Spinal cord (tissue), 10 donors: ENCODE measurements around the gene SBNO1. TPM values are rescaled to one million over a fixed set of nuclear protein-coding genes. Genes with fewer than 3 reads are reported as not detected.

ENCODE experiments used
- DNase-seq, 6 donors: peaks; one replicate each; pipeline versions ENCODE4 v3.0.0 to v3.0.0-alpha.2; 2013 to 2015; ENCODE audit warnings: low spot score in 6 of 6, low read depth in 4 of 6
- H3K27ac ChIP-seq: one replicate; pipeline ENCODE4 v1.5.1; 2013; ENCODE audit warnings: low read depth, low read length, control low read depth
- H3K27me3 ChIP-seq: one replicate; pipeline ENCODE4 v1.6.1; 2013; ENCODE audit warnings: low read length; ENCODE audit not compliant: control insufficient read depth, insufficient read depth
- H3K36me3 ChIP-seq: one replicate; pipeline ENCODE4 v1.6.1; 2013; ENCODE audit warnings: low read length; ENCODE audit not compliant: control insufficient read depth, insufficient read depth
- H3K4me1 ChIP-seq: one replicate; pipeline ENCODE4 v1.6.1; 2013; ENCODE audit warnings: low read length; ENCODE audit not compliant: control insufficient read depth, insufficient read depth
- H3K4me3 ChIP-seq: one replicate; pipeline ENCODE4 v1.5.1; 2013; ENCODE audit warnings: low read depth, low read length, control low read depth
- H3K9me3 ChIP-seq: one replicate; pipeline ENCODE4 v1.6.1; 2013; ENCODE audit warnings: low read length; ENCODE audit not compliant: control insufficient read depth, insufficient read depth
- WGBS: methylation state at CpG from one replicate; pipeline ENCODE4 v1.1.5; 2013; ENCODE audit warnings: missing lambda C conversion rate; ENCODE audit not compliant: insufficient coverage; 5-methylcytosine and 5-hydroxymethylcytosine counted together
- polyA plus RNA-seq, 2 donors: library from polyadenylated mRNA; unstranded; fragments of 120-200 nt; gene quantifications; one replicate each; pipeline ENCODE4 v1.2.1, GENCODE V29; 2013; ENCODE audit not compliant: insufficient read length in 2 of 2
- total RNA-seq, 2 donors: library from RNA; depleted of rRNA in 1 of 2; stranded (reverse); fragments of 120-200 nt in 1 of 2; fragments of >200 nt in 1 of 2; gene quantifications; one replicate each; pipeline versions ENCODE4 v1.2.3 to v1.2.4, GENCODE V29; 2013 to 2014
- donor health status: healthy.

Gene SBNO1
- total and polyA plus RNA-seq, 4 donors: 15.0 to 28.0 (median 23.4) TPM

GRCh38 chr12:123282111-123282510 lies 82.5 kb downstream of the SBNO1 start:
- Histone ChIP-seq H3K4me3 (no peak overlapping the region), H3K27me3 (no peaks in the 10 kb centered on the region), H3K4me1 (no peaks in the 10 kb centered on the region), H3K27ac (no peak overlapping the region), H3K36me3 (no peaks in the 10 kb centered on the region), H3K9me3 (no peaks in the 10 kb centered on the region)
- WGBS: 100% methylated on average over 2 of the region's 10 CpGs
- no peak for DNase-seq

- no peak overlapping the region for H3K27ac ChIP-seq
- DNase-seq: no peak
- WGBS: no CpG with 5 or more reads among the region's 2 CpGs
- H3K27me3 ChIP-seq: no peaks in the 10 kb centered on the region
- H3K9me3 ChIP-seq: no peaks in the 10 kb centered on the region
- H3K36me3 ChIP-seq: no peaks in the 10 kb centered on the region
- H3K4me3 ChIP-seq: no peak overlapping the region
- no peaks in the 10 kb centered on the region for H3K4me1 ChIP-seq
Observed at GRCh38 chr12:123280971-123281370, 83.7 kb downstream of the SBNO1 start.

GRCh38 chr12:123278101-123278627 lies 86.5 kb downstream of the SBNO1 start:
- DNase-seq: no peak
- Histone ChIP-seq H3K4me1 (peaks cover 3% of the 10 kb centered on the region), H3K27ac (no peak overlapping the region), H3K27me3 (no peaks in the 10 kb centered on the region), H3K4me3 (no peak overlapping the region), H3K36me3 (no peaks in the 10 kb centered on the region), H3K9me3 (no peaks in the 10 kb centered on the region)
- 80% methylated on average over 1 of the region's 2 CpGs for WGBS

GRCh38 chr12:123273166-123273565 lies 91.5 kb downstream of the SBNO1 start:
- Histone ChIP-seq H3K4me3 (no peak overlapping the region), H3K9me3 (no peaks in the 10 kb centered on the region), H3K36me3 (peaks cover 3% of the 10 kb centered on the region), H3K27ac (no peak overlapping the region), H3K27me3 (no peaks in the 10 kb centered on the region), H3K4me1 (peaks cover 34% of the 10 kb centered on the region)
- 48% methylated on average over 13 of the region's 15 CpGs for WGBS
- peak in 1 of 6 donors; percentile 6 for DNase-seq

GRCh38 chr12:123271001-123271668 lies 93.5 kb downstream of the SBNO1 start:
- H3K36me3 ChIP-seq: peaks cover 14% of the 10 kb centered on the region
- peak in 2 of 6 donors; percentile 83 to 85 for DNase-seq
- no peak overlapping the region for H3K27ac ChIP-seq
- no peaks in the 10 kb centered on the region for H3K27me3 ChIP-seq
- WGBS: under 1% methylated on average over 108 of the region's 108 CpGs
- H3K4me1 ChIP-seq: peaks cover 54% of the 10 kb centered on the region
- H3K9me3 ChIP-seq: no peaks in the 10 kb centered on the region
- peak overlapping the region; percentile 77 for H3K4me3 ChIP-seq

GRCh38 chr12:123270214-123271000 lies 94.2 kb downstream of the SBNO1 start:
- H3K4me1 ChIP-seq: peaks cover 61% of the 10 kb centered on the region
- WGBS: under 1% methylated on average over 51 of the region's 51 CpGs
- peak in 3 of 6 donors; percentile 41 to 75 (median 62) for DNase-seq

GRCh38 chr12:123269896-123270213 lies 94.8 kb downstream of the SBNO1 start:
- 0% methylated on average over 5 of the region's 7 CpGs for WGBS
- Histone ChIP-seq H3K4me3 (peak overlapping the region; percentile 77), H3K27me3 (no peaks in the 10 kb centered on the region), H3K9me3 (no peaks in the 10 kb centered on the region), H3K27ac (peak overlapping the region; percentile 96), H3K36me3 (peaks cover 27% of the 10 kb centered on the region), H3K4me1 (peaks cover 62% of the 10 kb centered on the region)
- DNase-seq: no peak

More at GRCh38 chr12:123270214-123271000, 94.2 kb downstream of the SBNO1 start:
- H3K9me3 ChIP-seq: no peaks in the 10 kb centered on the region
- H3K36me3 ChIP-seq: peaks cover 21% of the 10 kb centered on the region
- H3K4me3 ChIP-seq: peak overlapping the region; percentile 77
- H3K27ac ChIP-seq: peak overlapping the region; percentile 96
- no peaks in the 10 kb centered on the region for H3K27me3 ChIP-seq

GRCh38 chr12:123269395-123269892 lies 95.2 kb downstream of the SBNO1 start:
- Histone ChIP-seq H3K27ac (peak overlapping the region; percentile 96), H3K4me3 (peak overlapping the region; percentile 77), H3K27me3 (no peaks in the 10 kb centered on the region), H3K36me3 (peaks cover 31% of the 10 kb centered on the region), H3K9me3 (no peaks in the 10 kb centered on the region), H3K4me1 (peaks cover 62% of the 10 kb centered on the region)
- peak in 5 of 6 donors; percentile 50 to 96 (median 80) for DNase-seq
- WGBS: 0% methylated on average over 24 of the region's 32 CpGs

GRCh38 chr12:123268850-123269249 lies 95.8 kb downstream of the SBNO1 start:
- Histone ChIP-seq H3K9me3 (no peaks in the 10 kb centered on the region), H3K36me3 (peaks cover 36% of the 10 kb centered on the region), H3K27me3 (no peaks in the 10 kb centered on the region), H3K4me3 (peak overlapping the region; percentile 77), H3K27ac (peak overlapping the region; percentile 96), H3K4me1 (peaks cover 62% of the 10 kb centered on the region)
- no peak for DNase-seq
- 42% methylated on average over 12 of the region's 13 CpGs for WGBS
